CD4-positive, alpha-beta T cell (primary cell): Measurements from ENCODE around the gene LRP6. TPM values are rescaled to one million over a fixed set of nuclear protein-coding genes. Genes with fewer than 3 reads are reported as not detected.

Source experiments
- ATAC-seq: fragments of 200-7000 bp; cut with Tn5 transposase; one replicate; pipeline ENCODE4 v1.10.0; 2022; ENCODE audit warnings: mild to moderate bottlenecking; ENCODE audit not compliant: poor library complexity
- CTCF ChIA-PET: fragments of 350-600 bp; sonication (Branson Sonifier 250); formaldehyde crosslinking; loops from one replicate; lab custom pipeline; 2021; ENCODE audit warnings: antibody characterized with exemption, inconsistent platforms; lab: Charles Lee
- POLR2A ChIA-PET: fragments of 350-600 bp; sonication (Branson Sonifier 250); formaldehyde crosslinking; loops from one replicate; lab custom pipeline; 2021; ENCODE audit warnings: antibody characterized with exemption, inconsistent platforms; lab: Charles Lee
- DNase-seq, 14 experiments: peaks; one replicate each; pipeline ENCODE4 v3.0.0-alpha.2; 2013 to 2020; ENCODE audit warnings: mixed read lengths in 2 of 14
- H3K27ac ChIP-seq, 2 donors: one replicate each; pipeline versions ENCODE4 v1.5.1 to v1.7.0; 2013; ENCODE audit warnings: low read length in 2 of 2, low read depth in 1 of 2, mild to moderate bottlenecking in 1 of 2
- H3K27me3 ChIP-seq, 2 experiments: 1 replicate in 1 of 2; 2 replicates in 1 of 2; pipeline versions ENCODE4 v1.6.1 to v1.7.0; 2013; ENCODE audit warnings: low read length in 2 of 2, control low read depth in 1 of 2, mild to moderate bottlenecking in 1 of 2, moderate library complexity in 1 of 2; ENCODE audit not compliant: insufficient read depth in 2 of 2, control insufficient read depth in 1 of 2
- H3K36me3 ChIP-seq: one replicate; pipeline ENCODE4 v1.6.1; 2013; ENCODE audit warnings: low read length, control low read depth; ENCODE audit not compliant: insufficient read depth
- H3K4me1 ChIP-seq: one replicate; pipeline ENCODE4 v1.6.1; 2013; ENCODE audit warnings: low read length, control low read depth; ENCODE audit not compliant: insufficient read depth
- H3K4me3 ChIP-seq: one replicate; pipeline ENCODE4 v1.5.1; 2013; ENCODE audit warnings: mild to moderate bottlenecking, low read length, moderate library complexity
- H3K9me3 ChIP-seq, 2 experiments: 1 replicate in 1 of 2; 2 replicates in 1 of 2; pipeline versions ENCODE4 v1.6.1 to v1.7.0; 2013; ENCODE audit warnings: low read length in 2 of 2, mild to moderate bottlenecking in 2 of 2, control low read depth in 1 of 2, moderate library complexity in 1 of 2; ENCODE audit not compliant: control insufficient read depth in 1 of 2, insufficient read depth in 1 of 2
- H3K27ac Mint-ChIP-seq: one replicate; pipeline ENCODE4 v1.8.0; 2020; ENCODE audit warnings: mixed read lengths
- H3K27me3 Mint-ChIP-seq: one replicate; pipeline ENCODE4 v1.8.0; 2021; ENCODE audit warnings: mixed read lengths
- H3K36me3 Mint-ChIP-seq: one replicate; pipeline ENCODE4 v1.8.0; 2021; ENCODE audit warnings: low read depth, mixed read lengths
- H3K4me1 Mint-ChIP-seq: one replicate; pipeline ENCODE4 v1.8.0; 2021; ENCODE audit warnings: low read depth, mixed read lengths
- H3K4me3 Mint-ChIP-seq: one replicate; pipeline ENCODE4 v1.8.0; 2020; ENCODE audit warnings: mild to moderate bottlenecking, mixed read lengths
- H3K9me3 Mint-ChIP-seq: one replicate; pipeline ENCODE4 v1.8.0; 2020; ENCODE audit warnings: mixed read lengths
- intact Hi-C, 2 experiments: fragments of 100-400 bp; cut with DNase I in 1 of 2; cut with micrococcal nuclease in 1 of 2; formaldehyde crosslinking; loops; one replicate each; pipeline versions ENCODE4 v1.15.1 to v1.9.0; 2023 to 2025; cut with DNase I, micrococcal nuclease
- total RNA-seq, 174 experiments: library from RNA in 2 of 174; stranded (reverse) in 2 of 174; gene quantifications; one replicate each; pipeline ENCODE4 v1.2.3 and lab custom pipeline; 2021 to 2026
- TF ChIP-seq, protein P1 (sequence below): fragments of 200-600 bp; IDR thresholded peaks from one replicate; pipeline ENCODE4 v1.8.0; 2022; ENCODE audit warnings: antibody characterized with exemption, mild to moderate bottlenecking

The LRP6 gene
- total RNA-seq, 2 experiments from 2014 or later = 5.2 to 6.8 TPM

GRCh38 chr12:12281134-12281533 is 14.3 kb upstream of the LRP6 start:
- no peak overlapping the region for H3K27ac ChIP-seq
- H3K27me3 Mint-ChIP-seq = peaks cover 18% of the 10 kb centered on the region
- no peaks in the 10 kb centered on the region for H3K36me3 ChIP-seq
- ChIA-PET POLR2A (no interaction called here), CTCF (no interaction called here)
- H3K9me3 Mint-ChIP-seq = peaks cover 2% of the 10 kb centered on the region
- intact Hi-C loops = no loop called here
- no peaks in the 10 kb centered on the region for H3K4me1 ChIP-seq
- TF ChIP-seq, protein P1, sequence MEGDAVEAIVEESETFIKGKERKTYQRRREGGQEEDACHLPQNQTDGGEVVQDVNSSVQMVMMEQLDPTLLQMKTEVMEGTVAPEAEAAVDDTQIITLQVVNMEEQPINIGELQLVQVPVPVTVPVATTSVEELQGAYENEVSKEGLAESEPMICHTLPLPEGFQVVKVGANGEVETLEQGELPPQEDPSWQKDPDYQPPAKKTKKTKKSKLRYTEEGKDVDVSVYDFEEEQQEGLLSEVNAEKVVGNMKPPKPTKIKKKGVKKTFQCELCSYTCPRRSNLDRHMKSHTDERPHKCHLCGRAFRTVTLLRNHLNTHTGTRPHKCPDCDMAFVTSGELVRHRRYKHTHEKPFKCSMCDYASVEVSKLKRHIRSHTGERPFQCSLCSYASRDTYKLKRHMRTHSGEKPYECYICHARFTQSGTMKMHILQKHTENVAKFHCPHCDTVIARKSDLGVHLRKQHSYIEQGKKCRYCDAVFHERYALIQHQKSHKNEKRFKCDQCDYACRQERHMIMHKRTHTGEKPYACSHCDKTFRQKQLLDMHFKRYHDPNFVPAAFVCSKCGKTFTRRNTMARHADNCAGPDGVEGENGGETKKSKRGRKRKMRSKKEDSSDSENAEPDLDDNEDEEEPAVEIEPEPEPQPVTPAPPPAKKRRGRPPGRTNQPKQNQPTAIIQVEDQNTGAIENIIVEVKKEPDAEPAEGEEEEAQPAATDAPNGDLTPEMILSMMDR = no peak
- DNase-seq (no peak), ATAC-seq (no peak)
- H3K4me1 Mint-ChIP-seq = no peaks in the 10 kb centered on the region
- peaks cover 3 to 9% of the 10 kb centered on the region in 2 experiments for H3K27me3 ChIP-seq
- H3K4me3 ChIP-seq = no peak overlapping the region
- no peaks in the 10 kb centered on the region for H3K36me3 Mint-ChIP-seq
- H3K9me3 ChIP-seq = peaks cover 0 to 9% of the 10 kb centered on the region in 2 experiments
- no peak overlapping the region for H3K4me3 Mint-ChIP-seq
- no peak overlapping the region for H3K27ac Mint-ChIP-seq

DNA sequence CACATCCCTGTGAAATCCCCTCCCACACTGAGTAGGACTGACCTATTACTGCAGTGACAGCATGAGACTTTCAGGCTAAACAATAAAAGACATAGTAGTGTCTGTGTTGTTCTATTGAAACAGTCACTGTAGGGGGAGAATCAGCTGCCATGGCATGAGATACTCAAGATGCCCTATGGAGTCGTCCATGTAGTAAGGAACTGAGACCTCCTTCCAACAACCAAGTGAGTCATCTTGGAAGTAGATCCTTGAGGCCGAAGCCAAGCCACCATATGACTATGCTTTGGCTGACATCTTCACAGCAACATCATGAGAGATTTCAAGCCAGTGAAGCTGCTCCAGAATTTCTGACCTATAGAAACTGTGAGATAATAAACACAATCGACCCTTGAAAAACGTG is 12.1 kb upstream of the LRP6 start:
- Histone ChIP-seq H3K36me3 (no peaks in the 10 kb centered on the region), H3K4me3 (no peak overlapping the region), H3K27me3 (peaks cover 3 to 9% of the 10 kb centered on the region in 2 experiments), H3K4me1 (no peaks in the 10 kb centered on the region), H3K9me3 (peaks cover 0 to 9% of the 10 kb centered on the region in 2 experiments), H3K27ac (no peak overlapping the region)
- ChIA-PET CTCF (no interaction called here), POLR2A (no interaction called here)
- no peak overlapping the region for H3K4me3 Mint-ChIP-seq
- ATAC-seq = no peak
- DNase-seq = no peak
- intact Hi-C loops = no loop called here
- peaks cover 4% of the 10 kb centered on the region for H3K9me3 Mint-ChIP-seq
- TF ChIP-seq, protein P1 = no peak
- H3K27me3 Mint-ChIP-seq = peaks cover 15% of the 10 kb centered on the region
- H3K4me1 Mint-ChIP-seq = no peaks in the 10 kb centered on the region
- H3K27ac Mint-ChIP-seq = no peak overlapping the region
- H3K36me3 Mint-ChIP-seq = no peaks in the 10 kb centered on the region

GRCh38 chr12:12275874-12276273 is 9.0 kb upstream of the LRP6 start:
- Histone ChIP-seq H3K9me3 (peaks cover 0 to 9% of the 10 kb centered on the region in 2 experiments), H3K36me3 (no peaks in the 10 kb centered on the region), H3K4me1 (no peaks in the 10 kb centered on the region), H3K27ac (no peak overlapping the region), H3K4me3 (no peak overlapping the region), H3K27me3 (no peaks in the 10 kb centered on the region)
- H3K4me1 Mint-ChIP-seq = no peaks in the 10 kb centered on the region
- DNase-seq (no peak), ATAC-seq (no peak)
- ChIA-PET POLR2A (no interaction called here), CTCF (no interaction called here)
- H3K9me3 Mint-ChIP-seq = peaks cover 4% of the 10 kb centered on the region
- intact Hi-C loops = no loop called here
- no peak overlapping the region for H3K4me3 Mint-ChIP-seq
- H3K36me3 Mint-ChIP-seq = no peaks in the 10 kb centered on the region
- TF ChIP-seq, protein P1 = no peak
- H3K27ac Mint-ChIP-seq = no peak overlapping the region
- H3K27me3 Mint-ChIP-seq = peaks cover 2% of the 10 kb centered on the region
